ENCODE data around the gene EFS. TPM values are rescaled to one million over a fixed set of nuclear protein-coding genes. Genes with fewer than 3 reads are reported as not detected.

Gene EFS
- total RNA-seq, result 100 and 104 TPM in 2 replicates
- long read RNA-seq, partial matches to known transcripts, result 0 of 5 reads
- long read RNA-seq, other reads (novel, unspliced or antisense), result 5 of 5 reads

- TF ChIP-seq, protein P1, sequence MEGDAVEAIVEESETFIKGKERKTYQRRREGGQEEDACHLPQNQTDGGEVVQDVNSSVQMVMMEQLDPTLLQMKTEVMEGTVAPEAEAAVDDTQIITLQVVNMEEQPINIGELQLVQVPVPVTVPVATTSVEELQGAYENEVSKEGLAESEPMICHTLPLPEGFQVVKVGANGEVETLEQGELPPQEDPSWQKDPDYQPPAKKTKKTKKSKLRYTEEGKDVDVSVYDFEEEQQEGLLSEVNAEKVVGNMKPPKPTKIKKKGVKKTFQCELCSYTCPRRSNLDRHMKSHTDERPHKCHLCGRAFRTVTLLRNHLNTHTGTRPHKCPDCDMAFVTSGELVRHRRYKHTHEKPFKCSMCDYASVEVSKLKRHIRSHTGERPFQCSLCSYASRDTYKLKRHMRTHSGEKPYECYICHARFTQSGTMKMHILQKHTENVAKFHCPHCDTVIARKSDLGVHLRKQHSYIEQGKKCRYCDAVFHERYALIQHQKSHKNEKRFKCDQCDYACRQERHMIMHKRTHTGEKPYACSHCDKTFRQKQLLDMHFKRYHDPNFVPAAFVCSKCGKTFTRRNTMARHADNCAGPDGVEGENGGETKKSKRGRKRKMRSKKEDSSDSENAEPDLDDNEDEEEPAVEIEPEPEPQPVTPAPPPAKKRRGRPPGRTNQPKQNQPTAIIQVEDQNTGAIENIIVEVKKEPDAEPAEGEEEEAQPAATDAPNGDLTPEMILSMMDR (conservative IDR thresholded peaks at IDR 0.05), result no peak
- H3K27ac Mint-ChIP-seq (ENCODE audit: unreplicated experiment), result peak within 1 kb of the TSS; percentile 100
- peak within 1 kb of the TSS; percentile 94 for H3K4me3 Mint-ChIP-seq
- H3K36me3 Mint-ChIP-seq (ENCODE audit: low read depth), result peaks cover 10% of the 10 kb centered on the region
- no peaks in the 10 kb centered on the region for H3K9me3 Mint-ChIP-seq
- H3K27me3 Mint-ChIP-seq (ENCODE audit: low read depth), result peaks cover 2% of the 10 kb centered on the region
- peaks cover 46% of the 10 kb centered on the region for H3K4me1 Mint-ChIP-seq
- DNase-seq (ENCODE audit: low read depth, low spot score), result peak; percentile 30
These were observed at the start of gene EFS for GRCh38 chr14:23365036-23365731. Gene EFS, minus strand, starts transcription at chr14:23365172. Its CDS starts 147 bp downstream, at chr14:23365025.

GRCh38 chr14:23414254-23414653 is 49.3 kb upstream of the EFS start:
- Mint-ChIP-seq H3K27ac (ENCODE audit: unreplicated experiment) (no peak overlapping the region), H3K36me3 (ENCODE audit: low read depth) (no peaks in the 10 kb centered on the region), H3K9me3 (no peaks in the 10 kb centered on the region), H3K27me3 (ENCODE audit: low read depth) (no peaks in the 10 kb centered on the region), H3K4me1 (no peaks in the 10 kb centered on the region), H3K4me3 (no peak overlapping the region)
- DNase-seq (ENCODE audit: low read depth, low spot score), result no peak
- TF ChIP-seq, protein P1 (conservative IDR thresholded peaks at IDR 0.05), result no peak

DNA sequence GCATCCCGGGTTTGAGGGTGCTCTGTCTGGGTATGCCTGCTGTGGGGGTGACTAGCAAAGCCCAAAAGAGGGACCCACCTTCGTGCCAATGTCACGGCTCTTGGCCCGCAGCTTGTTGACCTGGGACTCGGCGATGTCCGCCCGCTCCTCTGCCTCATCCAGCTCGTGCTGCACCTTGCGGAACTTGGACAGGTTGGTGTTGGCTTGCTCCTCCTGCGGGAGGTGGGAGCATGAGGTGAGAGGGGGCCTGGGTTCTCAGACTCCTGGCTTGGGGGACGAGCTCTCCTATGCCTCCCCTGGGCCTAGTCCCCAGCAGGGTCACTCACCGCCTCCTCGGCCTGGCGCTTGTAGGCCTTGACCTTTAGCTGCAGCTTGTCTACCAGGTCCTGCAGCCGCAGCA is 48.7 kb upstream of the EFS start:
- no peak for DNase-seq (ENCODE audit: low read depth, low spot score)
- no peak overlapping the region for H3K4me3 Mint-ChIP-seq
- H3K36me3 Mint-ChIP-seq (ENCODE audit: low read depth), result no peaks in the 10 kb centered on the region
- H3K4me1 Mint-ChIP-seq, result peaks cover 4% of the 10 kb centered on the region
- no peaks in the 10 kb centered on the region for H3K27me3 Mint-ChIP-seq (ENCODE audit: low read depth)
- no peaks in the 10 kb centered on the region for H3K9me3 Mint-ChIP-seq
- TF ChIP-seq, protein P1 (conservative IDR thresholded peaks at IDR 0.05), result no peak
- peak overlapping the region; percentile 62 for H3K27ac Mint-ChIP-seq (ENCODE audit: unreplicated experiment)

DNA sequence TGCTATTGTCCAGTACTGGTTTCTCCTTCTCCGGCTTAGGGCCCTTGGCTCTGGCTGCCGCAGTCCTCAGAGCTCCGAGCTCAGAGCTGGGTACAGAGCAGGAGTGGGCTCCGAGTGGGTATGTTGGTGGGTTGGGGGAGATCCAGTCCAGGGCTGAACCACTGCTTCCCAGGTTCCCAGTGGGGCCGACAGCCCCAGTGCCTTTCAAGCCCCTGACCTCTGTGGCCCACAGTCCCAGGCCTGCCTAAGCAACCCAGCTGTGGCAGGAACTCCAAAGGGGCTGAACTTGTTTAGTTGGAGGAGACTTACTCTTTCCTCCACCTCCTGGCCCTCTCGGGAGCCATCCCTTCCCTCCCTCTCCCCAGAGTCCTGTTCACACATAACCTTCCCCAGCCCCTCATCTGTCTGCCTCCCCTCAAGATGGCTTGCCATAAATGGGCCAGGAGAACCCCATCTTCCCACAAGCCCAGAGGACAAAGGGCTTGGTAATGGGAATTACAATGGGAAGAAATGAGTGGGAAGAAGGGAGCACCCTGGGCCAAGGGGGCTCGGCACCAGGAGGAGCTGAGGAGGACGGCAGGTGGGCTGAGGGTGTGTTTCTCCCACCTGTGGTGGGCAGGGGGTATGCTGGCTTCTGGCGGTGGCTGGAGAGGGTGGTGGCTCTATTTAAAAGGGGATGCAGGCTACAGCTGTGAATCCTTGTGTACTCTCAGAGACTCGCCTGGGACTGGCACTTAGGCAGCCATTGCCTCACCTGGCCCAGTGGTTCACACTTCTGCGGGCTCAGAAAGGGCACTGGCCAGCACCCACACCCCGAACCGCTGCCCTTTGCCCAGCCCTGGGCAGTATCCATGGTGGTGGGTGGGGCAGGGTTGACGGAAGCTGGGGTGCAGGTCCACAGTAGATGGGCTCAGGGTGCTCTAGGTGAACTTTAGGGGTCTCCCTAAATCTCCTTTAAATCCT is 46.9 kb upstream of the EFS start:
- DNase-seq (ENCODE audit: low read depth, low spot score), result no peak
- H3K36me3 Mint-ChIP-seq (ENCODE audit: low read depth), result no peaks in the 10 kb centered on the region
- peaks cover 4% of the 10 kb centered on the region for H3K27me3 Mint-ChIP-seq (ENCODE audit: low read depth)
- no peak overlapping the region for H3K27ac Mint-ChIP-seq (ENCODE audit: unreplicated experiment)
- TF ChIP-seq, protein P1 (conservative IDR thresholded peaks at IDR 0.05), result no peak
- H3K4me3 Mint-ChIP-seq, result no peak overlapping the region
- H3K4me1 Mint-ChIP-seq, result peaks cover 4% of the 10 kb centered on the region
- no peaks in the 10 kb centered on the region for H3K9me3 Mint-ChIP-seq

- no peak overlapping the region for H3K4me3 Mint-ChIP-seq
- peaks cover 8% of the 10 kb centered on the region for H3K27me3 Mint-ChIP-seq (ENCODE audit: low read depth)
- H3K4me1 Mint-ChIP-seq, result peaks cover 4% of the 10 kb centered on the region
- H3K27ac Mint-ChIP-seq (ENCODE audit: unreplicated experiment), result no peak overlapping the region
- no peak for DNase-seq (ENCODE audit: low read depth, low spot score)
- no peaks in the 10 kb centered on the region for H3K9me3 Mint-ChIP-seq
- no peaks in the 10 kb centered on the region for H3K36me3 Mint-ChIP-seq (ENCODE audit: low read depth)
- TF ChIP-seq, protein P1 (conservative IDR thresholded peaks at IDR 0.05), result no peak
These were observed 45.1 kb upstream of the EFS start for GRCh38 chr14:23409966-23410635.
